HG02623 (cell line): ENCODE data around the gene NHS.
A peak's percentile ranks its signal among the peaks of the same experiment; 100 is the strongest.
"Not testable (repeated sequence)": the region's sequence is repeated elsewhere in the genome, so short reads cannot be mapped to it uniquely, and the experiment has no call there.

Experiments used
- ATAC-seq: cut with Tn5 transposase; IDR thresholded peaks from one replicate; pipeline ENCODE4 v1.9.1; 2021; ENCODE audit warnings: moderate library complexity; ENCODE audit not compliant: unreplicated experiment

Gene NHS

DNA sequence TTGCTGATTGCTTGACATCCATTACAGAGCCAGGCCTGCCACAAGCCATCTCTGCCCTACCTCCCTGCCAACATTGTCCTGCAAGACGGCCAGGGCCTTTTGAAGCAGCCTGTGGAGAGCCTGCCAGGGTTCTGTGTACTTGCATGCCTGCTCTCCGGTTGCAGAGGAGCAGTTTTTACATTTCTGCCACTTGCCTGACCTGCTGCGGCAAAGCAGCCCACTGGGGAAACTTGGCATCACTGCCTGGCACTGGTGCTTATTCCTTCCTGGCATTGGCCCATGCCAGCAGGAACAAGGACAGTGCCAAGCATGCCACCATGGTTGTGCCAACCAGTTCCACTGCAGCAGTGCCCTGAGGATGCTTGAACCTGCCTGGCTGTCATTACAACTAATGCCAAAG is 167.1 kb downstream of the NHS start:
- no peak for ATAC-seq

- ATAC-seq = no peak
Observed at GRCh38 chrX:17544821-17545220, 169.8 kb downstream of the NHS start.

GRCh38 chrX:17546356-17546755 is 171.4 kb downstream of the NHS start:
- no peak for ATAC-seq

DNA sequence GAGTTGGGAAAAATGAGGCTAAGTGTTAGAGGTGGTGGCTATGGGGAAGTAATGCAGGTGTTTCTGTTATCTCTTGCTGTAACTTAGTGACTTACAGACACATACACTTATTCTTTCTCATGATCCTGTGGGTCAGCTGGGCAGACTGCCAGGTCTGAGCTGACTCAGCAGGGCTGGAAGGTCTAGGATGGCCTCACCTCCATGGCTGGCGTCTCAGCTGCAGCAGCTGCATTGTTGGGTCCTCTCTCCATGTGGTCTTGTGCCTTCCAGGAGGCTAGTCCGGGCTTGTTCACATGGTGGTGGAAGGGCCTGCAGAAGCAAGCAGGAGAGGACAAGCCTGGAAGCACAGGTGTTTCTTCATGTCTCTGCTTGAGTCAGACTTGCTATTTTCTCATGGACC is 172.7 kb downstream of the NHS start:
- peak; percentile 47 for ATAC-seq

GRCh38 chrX:17549107-17549651 is 174.2 kb downstream of the NHS start:
- no peak for ATAC-seq

GRCh38 chrX:17550011-17550410 is 175.0 kb downstream of the NHS start:
- no peak for ATAC-seq

- ATAC-seq = no peak
Observed at GRCh38 chrX:17552044-17552650, 177.1 kb downstream of the NHS start.

DNA sequence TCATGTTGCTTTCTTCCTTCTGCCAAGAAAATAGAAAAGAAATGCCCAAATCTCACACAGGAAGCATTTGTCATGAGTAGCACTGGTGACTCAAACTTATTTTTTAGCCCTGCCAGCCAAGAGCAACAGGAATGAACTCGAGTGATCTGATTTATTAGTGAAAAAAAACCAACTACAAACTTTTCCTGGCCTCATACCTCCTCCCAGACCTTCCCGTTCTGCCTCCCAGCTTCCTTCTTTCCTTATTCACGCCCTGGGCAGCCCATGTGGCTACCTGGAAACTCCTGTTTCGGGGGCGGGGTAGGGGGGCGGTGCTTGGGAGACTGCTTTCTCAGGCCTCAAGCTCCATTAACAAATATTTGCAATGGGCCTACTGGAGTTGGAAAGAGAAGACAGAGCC is 178.5 kb downstream of the NHS start:
- ATAC-seq = no peak

GRCh38 chrX:17553961-17554482 is 179.0 kb downstream of the NHS start:
- ATAC-seq = no peak

- ATAC-seq = no peak
Observed at GRCh38 chrX:17554914-17555313, 179.9 kb downstream of the NHS start.

DNA sequence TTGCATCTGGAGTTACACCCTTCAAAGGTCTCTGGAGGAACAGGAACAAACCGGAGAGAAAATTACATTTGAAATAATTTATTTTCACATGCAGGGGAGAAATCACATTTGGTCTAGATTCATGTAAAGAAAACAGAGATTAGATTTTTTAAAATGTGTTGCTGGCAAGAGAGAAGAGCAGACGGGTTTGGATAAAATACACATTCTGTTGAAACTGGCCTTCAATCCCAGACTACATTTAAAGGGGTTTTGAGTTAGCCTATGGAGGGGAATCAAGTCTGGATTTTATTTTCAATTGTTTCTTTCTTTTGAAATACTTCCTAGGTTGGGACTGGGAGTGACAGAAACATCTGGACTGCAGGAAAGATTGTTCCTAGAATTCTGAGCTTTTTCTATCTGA is 180.8 kb downstream of the NHS start:
- ATAC-seq = no peak

- no peak for ATAC-seq
Observed at GRCh38 chrX:17559728-17560379, 184.9 kb downstream of the NHS start.

DNA sequence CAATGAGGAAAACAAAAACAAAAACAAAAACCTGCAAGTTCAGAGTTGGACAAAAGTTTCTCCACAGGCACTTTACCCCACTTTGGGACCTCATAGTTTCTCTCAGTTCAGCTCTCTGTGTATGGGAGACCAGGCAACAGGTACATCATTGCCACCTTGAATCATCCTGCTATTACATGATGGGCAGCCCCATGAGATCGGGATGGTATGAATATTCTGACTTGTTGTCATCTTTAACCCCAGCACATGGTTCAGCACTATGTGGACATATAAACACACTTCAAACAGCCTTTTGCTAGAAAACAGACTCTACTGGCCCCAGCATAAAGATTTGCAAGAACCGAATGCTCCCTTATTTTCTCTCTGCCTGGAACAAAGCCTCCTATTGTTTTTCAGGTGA is 185.4 kb downstream of the NHS start:
- ATAC-seq = no peak

DNA sequence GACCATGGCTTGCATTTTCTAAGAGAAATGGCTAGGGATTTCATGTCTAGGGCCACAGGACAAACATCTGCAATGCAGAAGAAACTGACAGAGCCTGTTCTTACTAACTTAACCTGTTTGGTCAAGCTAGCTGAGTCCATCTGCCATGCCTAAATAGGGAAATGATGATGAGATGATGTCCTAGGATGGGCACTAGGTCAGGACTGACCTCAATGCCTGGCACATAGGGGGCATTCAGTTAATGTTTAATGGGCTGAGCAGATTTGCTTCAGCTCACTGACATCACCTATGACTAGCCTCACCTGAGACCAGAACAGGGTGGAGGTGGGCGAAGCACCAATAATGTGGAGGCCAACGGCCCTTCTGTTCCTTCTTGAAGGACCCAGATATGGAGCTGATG is 188.1 kb downstream of the NHS start:
- no peak for ATAC-seq

GRCh38 chrX:17563515-17563914 is 188.5 kb downstream of the NHS start:
- no peak for ATAC-seq

- ATAC-seq = no peak
Observed at GRCh38 chrX:17564689-17565409, 189.8 kb downstream of the NHS start.

DNA sequence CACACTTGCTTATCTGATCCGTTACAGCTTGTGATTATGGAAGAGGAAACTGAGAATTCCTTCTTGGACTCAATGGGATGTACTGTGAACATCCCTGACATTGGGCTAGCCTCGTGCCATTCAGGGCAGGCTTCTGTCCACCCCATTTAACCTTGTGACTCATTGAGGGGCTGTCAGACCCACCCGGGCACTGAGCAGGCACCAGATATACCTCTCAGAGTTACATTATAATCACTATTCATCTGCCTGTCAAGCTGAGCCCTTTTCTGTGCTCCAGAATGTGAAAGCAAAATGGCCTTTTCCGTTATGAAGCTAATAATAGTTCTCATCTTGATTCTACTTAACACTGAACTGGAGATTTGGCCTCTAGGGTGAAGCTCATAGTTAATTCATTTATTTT is 191.7 kb downstream of the NHS start:
- ATAC-seq = no peak

DNA sequence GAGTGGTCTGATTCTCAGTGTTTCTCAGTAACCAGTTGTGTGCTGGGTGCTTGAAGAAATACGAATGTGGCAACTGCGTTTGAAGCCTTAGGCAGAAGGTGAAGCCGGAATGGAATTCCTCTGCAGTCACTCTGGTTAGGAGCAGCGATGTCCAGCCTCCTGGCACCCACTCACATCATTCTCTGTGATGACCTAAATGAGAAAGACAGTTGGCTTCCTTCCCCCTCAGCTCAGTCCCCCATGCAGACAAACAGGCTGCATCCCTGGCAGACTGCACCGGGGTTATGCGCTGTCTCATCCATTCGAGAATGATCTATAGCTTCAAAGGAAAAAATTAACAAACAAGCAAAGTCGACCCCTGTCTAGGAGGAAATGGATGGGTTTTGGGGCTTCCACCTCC is 192.2 kb downstream of the NHS start:
- ATAC-seq = no peak

- ATAC-seq = no peak
Observed at GRCh38 chrX:17567821-17568220, 192.8 kb downstream of the NHS start.

- not testable (repeated sequence) for ATAC-seq
Observed at GRCh38 chrX:17568804-17569203, 193.8 kb downstream of the NHS start.

DNA sequence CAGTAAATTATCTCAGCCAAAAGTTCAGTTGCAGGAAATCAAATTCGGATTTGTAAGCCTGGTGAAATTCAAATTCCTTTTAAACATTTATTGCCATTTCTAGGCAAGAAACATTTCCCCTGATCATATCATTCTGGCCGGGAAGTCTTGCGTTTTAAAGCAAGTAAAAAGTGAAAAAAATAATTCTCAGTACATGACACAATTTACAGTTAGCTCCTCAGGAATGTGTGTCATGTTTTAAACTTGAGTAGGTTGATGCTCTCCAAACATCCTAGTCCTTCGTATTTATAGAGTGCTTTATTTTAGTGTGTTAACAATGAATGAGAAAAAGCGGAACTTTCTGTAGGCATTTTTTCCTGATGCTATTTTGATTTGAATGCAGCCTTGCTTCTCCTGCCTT is 204.0 kb downstream of the NHS start:
- no peak for ATAC-seq
